ENCODE data around the gene HLA-DPB1.

HLA-DPB1 gene

DNA sequence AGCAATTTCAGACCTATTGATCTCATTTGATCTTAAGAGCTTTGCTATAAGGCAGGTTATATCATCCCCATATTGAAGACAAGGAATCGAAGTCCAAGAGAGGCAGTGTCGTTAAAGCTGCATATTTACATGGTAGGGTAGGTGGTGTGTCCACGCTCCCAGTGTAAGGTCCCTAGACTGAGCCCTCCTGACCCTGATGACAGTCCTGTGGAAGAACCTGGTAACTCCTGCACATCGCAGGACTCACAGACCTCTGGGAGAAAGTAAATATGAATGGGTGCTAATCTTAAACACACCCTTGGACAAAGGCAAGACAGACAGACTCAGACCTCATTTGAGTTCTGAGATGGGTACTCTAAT is 602 bp upstream of the HLA-DPB1 start:
- Histone ChIP-seq H3K4me3 (ENCODE audit: low read length, poor library complexity, severe bottlenecking) (no peak overlapping the region), H3K79me2 (ENCODE audit: insufficient read depth, low read length) (no peaks in the 10 kb centered on the region), H3K4me2 (ENCODE audit: low read depth, low read length, poor library complexity, severe bottlenecking) (no peak overlapping the region), H4K20me1 (ENCODE audit: insufficient read depth, low read length, poor library complexity, severe bottlenecking) (no peaks in the 10 kb centered on the region), H3K4me1 (ENCODE audit: insufficient read depth, low read length, poor library complexity, severe bottlenecking) (peaks cover 3% of the 10 kb centered on the region), H3K27me3 (ENCODE audit: insufficient read depth, low read length, poor library complexity, severe bottlenecking) (no peaks in the 10 kb centered on the region), H3K36me3 (ENCODE audit: insufficient read depth, low read length) (no peaks in the 10 kb centered on the region), H3K9me3 (ENCODE audit: insufficient read depth, low read depth, low read length) (no peaks in the 10 kb centered on the region), H3K9me2 (replicated peaks; ENCODE audit: low read depth, low read length) (no peaks in the 10 kb centered on the region), H2AFZ (ENCODE audit: low read length) (peak overlapping the region; percentile 28; the same call in 1 of the 2 replicates), H3K9ac (ENCODE audit: low read depth, low read length, poor library complexity, severe bottlenecking) (no peak overlapping the region), H3F3A (ENCODE audit: low read depth) (no peaks in the 10 kb centered on the region)
- TF ChIP-seq, protein P1, sequence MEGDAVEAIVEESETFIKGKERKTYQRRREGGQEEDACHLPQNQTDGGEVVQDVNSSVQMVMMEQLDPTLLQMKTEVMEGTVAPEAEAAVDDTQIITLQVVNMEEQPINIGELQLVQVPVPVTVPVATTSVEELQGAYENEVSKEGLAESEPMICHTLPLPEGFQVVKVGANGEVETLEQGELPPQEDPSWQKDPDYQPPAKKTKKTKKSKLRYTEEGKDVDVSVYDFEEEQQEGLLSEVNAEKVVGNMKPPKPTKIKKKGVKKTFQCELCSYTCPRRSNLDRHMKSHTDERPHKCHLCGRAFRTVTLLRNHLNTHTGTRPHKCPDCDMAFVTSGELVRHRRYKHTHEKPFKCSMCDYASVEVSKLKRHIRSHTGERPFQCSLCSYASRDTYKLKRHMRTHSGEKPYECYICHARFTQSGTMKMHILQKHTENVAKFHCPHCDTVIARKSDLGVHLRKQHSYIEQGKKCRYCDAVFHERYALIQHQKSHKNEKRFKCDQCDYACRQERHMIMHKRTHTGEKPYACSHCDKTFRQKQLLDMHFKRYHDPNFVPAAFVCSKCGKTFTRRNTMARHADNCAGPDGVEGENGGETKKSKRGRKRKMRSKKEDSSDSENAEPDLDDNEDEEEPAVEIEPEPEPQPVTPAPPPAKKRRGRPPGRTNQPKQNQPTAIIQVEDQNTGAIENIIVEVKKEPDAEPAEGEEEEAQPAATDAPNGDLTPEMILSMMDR (conservative IDR thresholded peaks at IDR 0.05; ENCODE audit: low read length), result no peak
- TF ChIP-seq EZH2phosphoT487 (IDR thresholded peaks at IDR 0.05; ENCODE audit: borderline replicate concordance), result no peak

DNA sequence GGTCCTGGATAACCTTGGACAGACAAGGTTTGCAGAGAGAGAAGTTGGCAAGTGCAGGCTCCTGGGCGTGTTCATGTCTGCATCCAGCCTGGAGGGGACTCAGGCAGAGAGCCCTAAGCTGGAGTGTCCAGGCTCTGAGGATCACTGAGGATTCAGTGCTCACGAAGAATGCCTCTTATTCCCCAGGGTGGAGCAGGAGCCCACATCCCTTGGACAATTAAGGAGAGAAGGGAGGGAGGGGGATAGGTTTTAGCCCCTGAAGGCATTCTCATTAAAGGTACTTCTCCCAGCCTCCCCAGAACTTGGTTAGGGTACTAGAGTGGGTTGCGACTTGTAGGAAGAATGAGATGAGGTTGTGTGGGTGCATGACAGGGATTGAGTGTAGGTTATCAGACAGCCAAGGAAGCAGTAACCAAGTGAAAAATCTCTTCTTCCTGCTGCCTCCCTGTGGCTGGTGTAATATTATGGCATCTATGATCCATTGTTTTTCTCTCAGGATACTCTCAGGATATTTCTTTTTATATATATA is 680 bp downstream of the HLA-DPB1 start:
- no peak for TF ChIP-seq EZH2phosphoT487 (IDR thresholded peaks at IDR 0.05; ENCODE audit: borderline replicate concordance)
- TF ChIP-seq, protein P1 (conservative IDR thresholded peaks at IDR 0.05; ENCODE audit: low read length), result no peak
- H3K79me2 ChIP-seq (ENCODE audit: insufficient read depth, low read length), result no peaks in the 10 kb centered on the region
- H3K27me3 ChIP-seq (ENCODE audit: insufficient read depth, low read length, poor library complexity, severe bottlenecking), result no peaks in the 10 kb centered on the region

DNA sequence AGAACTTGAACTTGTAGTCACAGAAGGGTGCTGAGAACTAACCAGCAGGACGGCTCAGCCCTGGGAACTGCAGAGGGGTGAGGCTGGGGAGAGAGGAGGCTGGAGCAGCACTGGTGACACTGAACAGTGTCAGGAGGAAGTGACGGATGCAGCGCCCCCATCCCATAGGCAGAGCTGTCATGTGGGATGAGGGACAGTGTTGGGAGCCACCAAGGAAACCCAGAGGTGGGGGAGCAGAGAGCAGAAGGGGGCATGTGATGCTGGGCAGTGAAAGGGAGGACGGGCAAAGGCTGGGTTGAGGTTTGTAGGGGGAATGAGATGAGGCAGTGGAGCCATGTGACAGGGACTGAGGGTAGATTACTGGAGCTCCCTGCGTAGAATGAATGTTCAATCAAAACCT is 2.1 kb downstream of the HLA-DPB1 start:
- no peak overlapping the region for H3K4me3 ChIP-seq (ENCODE audit: low read length, poor library complexity, severe bottlenecking)
- H3K9me2 ChIP-seq (replicated peaks; ENCODE audit: low read depth, low read length), result no peaks in the 10 kb centered on the region
- no peaks in the 10 kb centered on the region for H3F3A ChIP-seq (ENCODE audit: low read depth)
- H3K79me2 ChIP-seq (ENCODE audit: insufficient read depth, low read length), result no peaks in the 10 kb centered on the region
- no peak overlapping the region for H3K4me2 ChIP-seq (ENCODE audit: low read depth, low read length, poor library complexity, severe bottlenecking)
- no peaks in the 10 kb centered on the region for H3K36me3 ChIP-seq (ENCODE audit: insufficient read depth, low read length)
- no peaks in the 10 kb centered on the region for H4K20me1 ChIP-seq (ENCODE audit: insufficient read depth, low read length, poor library complexity, severe bottlenecking)
- no peak overlapping the region for H2AFZ ChIP-seq (ENCODE audit: low read length)
- no peak overlapping the region for H3K9ac ChIP-seq (ENCODE audit: low read depth, low read length, poor library complexity, severe bottlenecking)
- no peaks in the 10 kb centered on the region for H3K9me3 ChIP-seq (ENCODE audit: insufficient read depth, low read depth, low read length)
- TF ChIP-seq, protein P1 (conservative IDR thresholded peaks at IDR 0.05; ENCODE audit: low read length), result no peak
- TF ChIP-seq EZH2phosphoT487 (IDR thresholded peaks at IDR 0.05; ENCODE audit: borderline replicate concordance), result no peak
- no peaks in the 10 kb centered on the region for H3K27me3 ChIP-seq (ENCODE audit: insufficient read depth, low read length, poor library complexity, severe bottlenecking)
- H3K4me1 ChIP-seq (ENCODE audit: insufficient read depth, low read length, poor library complexity, severe bottlenecking), result peaks cover 3% of the 10 kb centered on the region

More for the DNA sequence above, 680 bp downstream of the HLA-DPB1 start:
- no peak overlapping the region for H3K9ac ChIP-seq (ENCODE audit: low read depth, low read length, poor library complexity, severe bottlenecking)
- peaks cover 3% of the 10 kb centered on the region for H3K4me1 ChIP-seq (ENCODE audit: insufficient read depth, low read length, poor library complexity, severe bottlenecking)
- H3K4me2 ChIP-seq (ENCODE audit: low read depth, low read length, poor library complexity, severe bottlenecking), result peak overlapping the region; percentile 10
- H3K9me3 ChIP-seq (ENCODE audit: insufficient read depth, low read depth, low read length), result no peaks in the 10 kb centered on the region
- no peaks in the 10 kb centered on the region for H3K9me2 ChIP-seq (replicated peaks; ENCODE audit: low read depth, low read length)
- H3K36me3 ChIP-seq (ENCODE audit: insufficient read depth, low read length), result no peaks in the 10 kb centered on the region
- 0 out of 2 replicates have a peak overlapping the region, but pooled peaks have one; percentile 86 for H2AFZ ChIP-seq (ENCODE audit: low read length)
- H3K4me3 ChIP-seq (ENCODE audit: low read length, poor library complexity, severe bottlenecking), result no peak overlapping the region
- no peaks in the 10 kb centered on the region for H3F3A ChIP-seq (ENCODE audit: low read depth)
- no peaks in the 10 kb centered on the region for H4K20me1 ChIP-seq (ENCODE audit: insufficient read depth, low read length, poor library complexity, severe bottlenecking)
